Mesendoderm (in vitro differentiated cells): Measurements from ENCODE around the gene BBS4.
A peak's percentile ranks its signal among the peaks of the same experiment; 100 is the strongest.

Source experiments
- DNase-seq: peaks from one replicate; pipeline ENCODE4 v3.0.0; 2013
- H2AK5ac ChIP-seq: 2 replicates; pipeline ENCODE4 v1.6.1; 2013; ENCODE audit warnings: low read length, inconsistent platforms
- H2BK120ac ChIP-seq: 2 replicates; pipeline ENCODE4 v1.6.1; 2013; ENCODE audit warnings: low read depth, mild to moderate bottlenecking, low read length, moderate library complexity, mixed read lengths
- H2BK15ac ChIP-seq: replicated peaks from 2 replicates; pipeline ENCODE4 v1.6.1; 2013; ENCODE audit warnings: low read depth, mild to moderate bottlenecking, moderate library complexity
- H2BK5ac ChIP-seq: 2 replicates; pipeline ENCODE4 v1.6.1; 2013; ENCODE audit warnings: low read length, inconsistent platforms
- H3K18ac ChIP-seq: 2 replicates; pipeline ENCODE4 v1.6.1; 2013; ENCODE audit warnings: mild to moderate bottlenecking, low read length, mixed read lengths
- H3K23ac ChIP-seq: one replicate; pipeline ENCODE4 v1.6.1; 2013; ENCODE audit warnings: low read length
- H3K27ac ChIP-seq: 2 replicates; pipeline ENCODE4 v1.5.1; 2013; ENCODE audit warnings: low read depth, mild to moderate bottlenecking, inconsistent platforms, low read length, moderate library complexity
- H3K27me3 ChIP-seq: 2 replicates; pipeline ENCODE4 v1.6.1; 2013; ENCODE audit warnings: low read length, control low read depth, mild to moderate bottlenecking, inconsistent platforms; ENCODE audit not compliant: insufficient read depth, poor library complexity
- H3K36me3 ChIP-seq: 2 replicates; pipeline ENCODE4 v1.6.1; 2013; ENCODE audit warnings: low read length, inconsistent platforms; ENCODE audit not compliant: control insufficient read depth, insufficient read depth
- H3K4ac ChIP-seq: one replicate; pipeline ENCODE4 v1.6.1; 2013; ENCODE audit warnings: low read depth, mild to moderate bottlenecking, low read length, moderate library complexity
- H3K4me1 ChIP-seq: 2 replicates; pipeline ENCODE4 v1.6.1; 2013; ENCODE audit warnings: low read depth, low read length, inconsistent platforms; ENCODE audit not compliant: control insufficient read depth
- H3K4me2 ChIP-seq: 2 replicates; pipeline ENCODE4 v1.6.1; 2013; ENCODE audit warnings: low read length
- H3K4me3 ChIP-seq: 2 replicates; pipeline ENCODE4 v1.5.1; 2013; ENCODE audit warnings: mild to moderate bottlenecking, low read length
- H3K56ac ChIP-seq: one replicate; pipeline ENCODE4 v1.6.1; 2013; ENCODE audit warnings: low read length
- H3K79me1 ChIP-seq: 2 replicates; pipeline ENCODE4 v1.6.1; 2013; ENCODE audit warnings: low read length, inconsistent platforms
- H3K79me2 ChIP-seq: 2 replicates; pipeline ENCODE4 v1.6.1; 2013; ENCODE audit warnings: mild to moderate bottlenecking, low read length; ENCODE audit not compliant: control insufficient read depth, insufficient read depth
- H3K9ac ChIP-seq: 2 replicates; pipeline ENCODE4 v1.6.1; 2013; ENCODE audit warnings: low read length, inconsistent platforms
- H4K5ac ChIP-seq: one replicate; pipeline ENCODE4 v1.6.1; 2013; ENCODE audit warnings: low read length
- H4K8ac ChIP-seq: one replicate; pipeline ENCODE4 v1.6.1; 2013; ENCODE audit warnings: low read depth, mild to moderate bottlenecking, control low read depth, low read length, moderate library complexity
- WGBS: extraction: QIAGEN DNeasy Blood & Tissue Kit; methylation state at CpG from one replicate; pipeline ENCODE4 v1.1.7; 2013; ENCODE audit warnings: low lambda C conversion rate, missing lambda C conversion rate; ENCODE audit not compliant: insufficient coverage; ENCODE audit errors: extremely low coverage; 5-methylcytosine and 5-hydroxymethylcytosine counted together

BBS4 gene

GRCh38 chr15:72758182-72758581, 72.2 kb downstream of the BBS4 start:
- no peaks in the 10 kb centered on the region for H3K27me3 ChIP-seq
- H3K27ac ChIP-seq = no peak overlapping the region
- H3K79me2 ChIP-seq = no peaks in the 10 kb centered on the region
- H3K9ac ChIP-seq = no peak overlapping the region
- H3K18ac ChIP-seq = no peak overlapping the region
- no peak overlapping the region for H2BK5ac ChIP-seq
- no peaks in the 10 kb centered on the region for H3K79me1 ChIP-seq
- H2BK120ac ChIP-seq = no peak overlapping the region
- no peak overlapping the region for H2BK15ac ChIP-seq
- H4K8ac ChIP-seq = no peak overlapping the region
- no peak overlapping the region for H3K4me2 ChIP-seq
- H4K5ac ChIP-seq = no peak overlapping the region
- no peak overlapping the region for H3K4ac ChIP-seq
- no peaks in the 10 kb centered on the region for H3K36me3 ChIP-seq
- DNase-seq = peak; percentile 29
- no peak overlapping the region for H3K56ac ChIP-seq
- no peak overlapping the region for H2AK5ac ChIP-seq
- no peaks in the 10 kb centered on the region for H3K4me1 ChIP-seq
- H3K4me3 ChIP-seq = no peak overlapping the region
- WGBS = no CpG with 5 or more reads among the region's 3 CpGs
- H3K23ac ChIP-seq = no peak overlapping the region

- Histone ChIP-seq H3K23ac (no peak overlapping the region), H3K4me3 (no peak overlapping the region), H3K9ac (no peak overlapping the region), H3K4me1 (no peaks in the 10 kb centered on the region), H2AK5ac (no peak overlapping the region), H4K8ac (no peak overlapping the region), H3K36me3 (no peaks in the 10 kb centered on the region), H3K27me3 (no peaks in the 10 kb centered on the region), H3K27ac (no peak overlapping the region), H3K18ac (no peak overlapping the region), H3K4ac (no peak overlapping the region), H3K56ac (no peak overlapping the region), H3K79me2 (no peaks in the 10 kb centered on the region), H3K4me2 (no peak overlapping the region), H2BK120ac (no peak overlapping the region), H2BK5ac (no peak overlapping the region), H4K5ac (no peak overlapping the region), H2BK15ac (no peak overlapping the region), H3K79me1 (no peaks in the 10 kb centered on the region)
- no CpG with 5 or more reads among the region's 5 CpGs for WGBS
- DNase-seq = no peak
These were observed 74.7 kb downstream of the BBS4 start for GRCh38 chr15:72760590-72761260.

DNA sequence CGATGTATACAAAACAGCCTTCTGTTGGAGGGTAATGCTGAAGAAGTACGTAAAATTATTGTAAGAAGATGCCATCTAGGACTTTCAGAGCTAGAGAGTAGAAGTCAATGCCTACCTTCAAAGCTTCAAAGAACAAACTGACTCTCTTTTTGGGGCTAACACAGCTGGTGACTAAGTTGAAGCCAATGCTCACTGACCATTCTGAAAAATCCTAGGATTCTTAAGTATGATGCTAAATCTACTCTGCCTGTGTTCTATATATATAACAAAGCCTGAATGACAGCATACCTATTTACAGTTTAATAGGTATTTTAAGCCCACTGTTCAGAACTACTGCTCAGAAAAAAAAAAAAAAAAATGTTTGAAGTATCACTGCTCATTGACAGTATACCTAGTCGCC, 78.6 kb downstream of the BBS4 start:
- no peak overlapping the region for H3K9ac ChIP-seq
- no peak overlapping the region for H3K4ac ChIP-seq
- no peak overlapping the region for H3K18ac ChIP-seq
- no peaks in the 10 kb centered on the region for H3K36me3 ChIP-seq
- H4K8ac ChIP-seq = no peak overlapping the region
- H3K27ac ChIP-seq = no peak overlapping the region
- no peaks in the 10 kb centered on the region for H3K79me2 ChIP-seq
- no peak overlapping the region for H3K23ac ChIP-seq
- no peak overlapping the region for H3K56ac ChIP-seq
- H3K27me3 ChIP-seq = no peaks in the 10 kb centered on the region
- no peak overlapping the region for H4K5ac ChIP-seq
- H2BK120ac ChIP-seq = no peak overlapping the region
- H3K4me1 ChIP-seq = no peaks in the 10 kb centered on the region
- H2BK15ac ChIP-seq = no peak overlapping the region
- DNase-seq = no peak
- no peak overlapping the region for H2AK5ac ChIP-seq
- H3K79me1 ChIP-seq = no peaks in the 10 kb centered on the region
- no CpG with 5 or more reads among the region's 3 CpGs for WGBS
- H3K4me2 ChIP-seq = no peak overlapping the region
- H3K4me3 ChIP-seq = no peak overlapping the region
- no peak overlapping the region for H2BK5ac ChIP-seq

GRCh38 chr15:72766025-72766424, 80.0 kb downstream of the BBS4 start:
- no CpG with 5 or more reads among the region's 2 CpGs for WGBS

GRCh38 chr15:72766780-72767179, 80.8 kb downstream of the BBS4 start:
- no CpG with 5 or more reads among the region's 2 CpGs for WGBS

More at GRCh38 chr15:72766025-72766424, 80.0 kb downstream of the BBS4 start:
- no peak overlapping the region for H3K23ac ChIP-seq
- no peaks in the 10 kb centered on the region for H3K27me3 ChIP-seq
- no peak overlapping the region for H3K9ac ChIP-seq
- no peak overlapping the region for H3K56ac ChIP-seq
- no peaks in the 10 kb centered on the region for H3K4me1 ChIP-seq
- H2AK5ac ChIP-seq = no peak overlapping the region
- H4K8ac ChIP-seq = no peak overlapping the region
- H2BK120ac ChIP-seq = no peak overlapping the region
- H3K4ac ChIP-seq = no peak overlapping the region
- no peaks in the 10 kb centered on the region for H3K79me2 ChIP-seq
- H3K79me1 ChIP-seq = no peaks in the 10 kb centered on the region
- H3K18ac ChIP-seq = no peak overlapping the region
- DNase-seq = no peak
- H3K36me3 ChIP-seq = peaks cover 1% of the 10 kb centered on the region
- no peak overlapping the region for H2BK5ac ChIP-seq
- H4K5ac ChIP-seq = no peak overlapping the region
- no peak overlapping the region for H3K4me3 ChIP-seq
- H3K4me2 ChIP-seq = no peak overlapping the region
- no peak overlapping the region for H3K27ac ChIP-seq
- H2BK15ac ChIP-seq = no peak overlapping the region

More at GRCh38 chr15:72766780-72767179, 80.8 kb downstream of the BBS4 start:
- Histone ChIP-seq H3K4me1 (no peaks in the 10 kb centered on the region), H3K56ac (no peak overlapping the region), H3K23ac (no peak overlapping the region), H2BK15ac (no peak overlapping the region), H3K4me2 (no peak overlapping the region), H3K36me3 (peaks cover 1% of the 10 kb centered on the region), H3K79me2 (no peaks in the 10 kb centered on the region), H2BK120ac (no peak overlapping the region), H3K79me1 (no peaks in the 10 kb centered on the region), H2AK5ac (no peak overlapping the region), H4K8ac (no peak overlapping the region), H3K27ac (no peak overlapping the region), H2BK5ac (no peak overlapping the region), H3K4me3 (no peak overlapping the region), H4K5ac (no peak overlapping the region), H3K18ac (no peak overlapping the region), H3K27me3 (no peaks in the 10 kb centered on the region), H3K9ac (no peak overlapping the region), H3K4ac (no peak overlapping the region)
- no peak for DNase-seq
